HEK293 (cell line): ENCODE measurements around the gene RGS7BP.

Source experiments
- CTCF ChIA-PET: fragments of 350-600 bp; formaldehyde crosslinking; extraction: SDS; loops from one replicate; lab custom pipeline; 2021; ENCODE audit warnings: antibody characterized with exemption; lab: Yijun Ruan, JAX
- POLR2A ChIA-PET: fragments of 300-600 bp; formaldehyde crosslinking; extraction: SDS; loops from one replicate; lab custom pipeline; 2020; ENCODE audit warnings: antibody characterized with exemption, inconsistent platforms; lab: Yijun Ruan, JAX
- H3K27ac ChIP-seq: fragments of 200-500 bp; sonication (Bioruptor generic); 2 replicates; pipeline ENCODE4 v1.5.1; 2014; ENCODE audit warnings: low read depth, low read length, control low read depth, inconsistent platforms; ENCODE audit errors: extremely low read depth
- H3K36me3 ChIP-seq, 2 experiments: fragments of 200-500 bp in 1 of 2; sonication (Bioruptor generic) in 1 of 2; 1 replicate in 1 of 2; 2 replicates in 1 of 2; pipeline ENCODE4 v1.5.1; 2014 to 2017; ENCODE audit warnings: inconsistent platforms in 2 of 2, low read length in 2 of 2; ENCODE audit not compliant: control insufficient read depth in 2 of 2, insufficient read depth in 1 of 2
- H3K4me1 ChIP-seq: fragments of 200-500 bp; sonication (Bioruptor generic); 2 replicates; pipeline ENCODE4 v1.5.1; 2014; ENCODE audit warnings: mild to moderate bottlenecking, low read length, inconsistent platforms; ENCODE audit not compliant: control insufficient read depth, insufficient read depth
- H3K4me3 ChIP-seq: 2 replicates; pipeline ENCODE4 v1.5.1; 2011; ENCODE audit warnings: low read depth, mild to moderate bottlenecking, control low read depth, low read length, moderate library complexity
- H3K9me3 ChIP-seq: fragments of 200-500 bp; sonication (Bioruptor generic); 2 replicates; pipeline ENCODE4 v1.5.1; 2014; ENCODE audit warnings: low read depth, low read length, inconsistent platforms; ENCODE audit not compliant: control insufficient read depth, insufficient read depth
- ATF2 ChIP-seq: fragments of 450-650 bp; formaldehyde crosslinking; IDR thresholded peaks from 2 replicates; pipeline ENCODE4 v1.5.1; 2016; ENCODE audit warnings: missing biosample characterization, missing genetic modification characterization, low read depth
- INSM2 ChIP-seq: fragments of 450-650 bp; formaldehyde crosslinking; IDR thresholded peaks from 2 replicates; pipeline ENCODE4 v1.5.1; 2016; ENCODE audit warnings: missing biosample characterization, missing genetic modification characterization
- MZF1 ChIP-seq: fragments of 450-650 bp; formaldehyde crosslinking; IDR thresholded peaks from 2 replicates; pipeline ENCODE4 v1.5.1; 2017; ENCODE audit warnings: missing biosample characterization, missing genetic modification characterization, borderline replicate concordance
- PRDM4 ChIP-seq: fragments of 450-650 bp; formaldehyde crosslinking; IDR thresholded peaks from 2 replicates; pipeline ENCODE4 v1.5.1; 2017; ENCODE audit warnings: missing biosample characterization, missing genetic modification characterization
- YY1 ChIP-seq: fragments of 450-650 bp; formaldehyde crosslinking; IDR thresholded peaks from 2 replicates; pipeline ENCODE4 v1.5.1; 2018; ENCODE audit warnings: missing biosample characterization, missing genetic modification characterization
- ZBTB26 ChIP-seq: fragments of 450-650 bp; formaldehyde crosslinking; optimal IDR thresholded peaks from 2 replicates; pipeline ENCODE3; 2016; ENCODE audit warnings: missing biosample characterization, mild to moderate bottlenecking, missing genetic modification characterization
- ZFHX2 ChIP-seq: fragments of 450-650 bp; formaldehyde crosslinking; conservative IDR thresholded peaks from 2 replicates; pipeline ENCODE4 v1.5.1; 2016; ENCODE audit warnings: missing biosample characterization, missing genetic modification characterization
- ZIC2 ChIP-seq: fragments of 450-650 bp; formaldehyde crosslinking; IDR thresholded peaks from 2 replicates; pipeline ENCODE4 v1.5.1; 2016; ENCODE audit warnings: missing biosample characterization, missing genetic modification characterization
- ZNF133 ChIP-seq: fragments of 450-650 bp; formaldehyde crosslinking; IDR thresholded peaks from 2 replicates; pipeline ENCODE4 v1.5.1; 2016; ENCODE audit warnings: missing biosample characterization, missing genetic modification characterization
- ZNF155 ChIP-seq: fragments of 450-650 bp; formaldehyde crosslinking; IDR thresholded peaks from 2 replicates; pipeline ENCODE4 v1.5.1; 2016; ENCODE audit warnings: missing biosample characterization, missing genetic modification characterization
- ZNF223 ChIP-seq: fragments of 450-650 bp; formaldehyde crosslinking; IDR thresholded peaks from 2 replicates; pipeline ENCODE4 v1.5.1; 2016; ENCODE audit warnings: missing biosample characterization, missing genetic modification characterization
- ZNF280C ChIP-seq: fragments of 450-650 bp; formaldehyde crosslinking; IDR thresholded peaks from 2 replicates; pipeline ENCODE4 v1.5.1; 2016; ENCODE audit warnings: missing biosample characterization, missing genetic modification characterization
- ZNF398 ChIP-seq: fragments of 450-650 bp; formaldehyde crosslinking; IDR thresholded peaks from 2 replicates; pipeline ENCODE4 v1.5.1; 2017; ENCODE audit warnings: missing biosample characterization, missing genetic modification characterization
- ZNF518A ChIP-seq: fragments of 450-650 bp; formaldehyde crosslinking; conservative IDR thresholded peaks from 2 replicates; pipeline ENCODE4 v1.5.1; 2016; ENCODE audit warnings: low read depth, missing biosample characterization, missing genetic modification characterization
- ZNF658 ChIP-seq: fragments of 450-650 bp; formaldehyde crosslinking; IDR thresholded peaks from 2 replicates; pipeline ENCODE4; 2016; ENCODE audit warnings: missing biosample characterization, missing genetic modification characterization
- ZNF776 ChIP-seq: fragments of 450-650 bp; formaldehyde crosslinking; IDR thresholded peaks from 2 replicates; pipeline ENCODE4 v1.5.0; 2017; ENCODE audit warnings: missing biosample characterization, missing genetic modification characterization, borderline replicate concordance

Gene RGS7BP

GRCh38 chr5:64518793-64519192 is 13.0 kb downstream of the RGS7BP start (continued):
- TF ChIP-seq INSM2 (no peak), ZNF280C (tag by site-specific recombination) (no peak), ZNF776 (tag by site-specific recombination) (no peak)

GRCh38 chr5:64519263-64519662 is 13.4 kb downstream of the RGS7BP start:
- POLR2A ChIA-PET: no interaction called here
- H3K36me3 ChIP-seq: no peaks in the 10 kb centered on the region
- CTCF ChIA-PET: interaction anchor here (1.0 to 1.2 kb wide), 2 partner anchors 15 to 89 kb away, joined by 3 read pairs; no protein-coding TSS in a partner anchor
- TF ChIP-seq PRDM4 (tag by site-specific recombination): no peak
- no peak for TF ChIP-seq ZFHX2 (tag by site-specific recombination)
- TF ChIP-seq ZNF133 (tag by site-specific recombination): no peak
- no peak for TF ChIP-seq ATF2 (tag by site-specific recombination)
- no peak for TF ChIP-seq ZIC2 (tag by site-specific recombination)
- no peak for TF ChIP-seq ZNF155 (tag by site-specific recombination)
- TF ChIP-seq ZNF398 (tag by site-specific recombination): no peak
- TF ChIP-seq INSM2: no peak
- TF ChIP-seq YY1: no peak
- no peak for TF ChIP-seq ZNF658
- TF ChIP-seq ZNF223: no peak
- no peak for TF ChIP-seq ZNF518A (tag by site-specific recombination)
- TF ChIP-seq MZF1: no peak
- no peak for TF ChIP-seq ZBTB26 (tag by site-specific recombination)

More at GRCh38 chr5:64519263-64519662, 13.4 kb downstream of the RGS7BP start:
- H3K9me3 ChIP-seq: no peaks in the 10 kb centered on the region
- H3K27ac ChIP-seq: no peak overlapping the region
- no peak overlapping the region for H3K4me3 ChIP-seq
- no peaks in the 10 kb centered on the region for H3K4me1 ChIP-seq
